NCI-H2107 (cell line): ENCODE results near the gene BMP7.

Experiments used
- DNase-seq: peaks from one replicate; lab custom pipeline; 2025; lab: John Stamatoyannopoulos, UW

The BMP7 gene

DNA sequence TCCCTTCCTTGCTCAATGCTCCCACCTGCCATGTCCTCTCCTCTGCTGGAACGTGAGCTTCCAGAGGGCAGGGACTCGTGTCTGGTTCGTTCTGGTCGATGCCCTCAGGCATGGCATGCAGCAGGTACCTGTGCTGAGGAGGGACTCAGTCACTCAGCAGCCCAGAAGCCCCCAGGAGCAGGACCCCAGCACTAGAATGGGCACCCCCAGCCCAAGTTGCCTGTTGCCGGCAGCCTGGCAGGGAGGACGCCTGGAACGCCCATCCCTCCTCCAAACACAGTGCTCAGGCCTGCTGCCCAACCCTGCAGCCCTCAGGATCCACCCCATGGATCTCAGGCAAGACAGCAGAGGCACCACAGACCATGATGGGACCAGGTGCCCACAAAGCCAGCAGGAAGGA is 40.6 kb downstream of the BMP7 start:
- DNase-seq, result no peak

DNA sequence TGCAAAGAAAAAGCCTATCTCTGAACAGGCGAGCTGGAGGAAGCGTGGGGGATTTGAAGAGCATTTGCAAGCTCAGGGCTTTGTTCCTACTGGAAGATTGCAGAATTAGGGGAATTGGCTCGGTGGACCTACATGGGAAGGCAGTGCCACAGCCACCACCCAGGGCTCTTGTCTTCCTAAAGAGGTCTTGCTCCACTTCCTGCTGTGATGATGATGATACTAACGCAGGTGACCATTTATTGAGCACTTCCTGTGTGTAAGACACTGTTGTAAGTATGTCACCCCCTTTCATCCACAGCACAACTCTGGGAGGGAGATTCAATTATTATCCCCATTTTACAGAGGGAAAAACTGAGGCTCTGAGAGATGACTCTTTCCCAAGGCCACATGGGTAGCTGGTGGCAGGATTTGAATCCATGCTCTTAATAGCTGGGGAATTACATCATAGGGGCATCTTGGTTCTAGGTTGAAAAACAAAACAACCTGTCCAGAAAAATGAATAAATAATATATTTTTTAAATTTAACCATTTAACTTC is 41.2 kb downstream of the BMP7 start:
- DNase-seq, result no peak

- DNase-seq, result no peak
Observed at GRCh38 chr20:57224641-57225138, 41.8 kb downstream of the BMP7 start.

GRCh38 chr20:57223648-57224489 is 42.6 kb downstream of the BMP7 start:
- DNase-seq, result no peak

GRCh38 chr20:57222631-57222950 is 43.9 kb downstream of the BMP7 start:
- DNase-seq, result no peak

- no peak for DNase-seq
Observed at GRCh38 chr20:57221916-57222630, 44.4 kb downstream of the BMP7 start.

GRCh38 chr20:57220337-57221145 is 45.9 kb downstream of the BMP7 start:
- no peak for DNase-seq

DNA sequence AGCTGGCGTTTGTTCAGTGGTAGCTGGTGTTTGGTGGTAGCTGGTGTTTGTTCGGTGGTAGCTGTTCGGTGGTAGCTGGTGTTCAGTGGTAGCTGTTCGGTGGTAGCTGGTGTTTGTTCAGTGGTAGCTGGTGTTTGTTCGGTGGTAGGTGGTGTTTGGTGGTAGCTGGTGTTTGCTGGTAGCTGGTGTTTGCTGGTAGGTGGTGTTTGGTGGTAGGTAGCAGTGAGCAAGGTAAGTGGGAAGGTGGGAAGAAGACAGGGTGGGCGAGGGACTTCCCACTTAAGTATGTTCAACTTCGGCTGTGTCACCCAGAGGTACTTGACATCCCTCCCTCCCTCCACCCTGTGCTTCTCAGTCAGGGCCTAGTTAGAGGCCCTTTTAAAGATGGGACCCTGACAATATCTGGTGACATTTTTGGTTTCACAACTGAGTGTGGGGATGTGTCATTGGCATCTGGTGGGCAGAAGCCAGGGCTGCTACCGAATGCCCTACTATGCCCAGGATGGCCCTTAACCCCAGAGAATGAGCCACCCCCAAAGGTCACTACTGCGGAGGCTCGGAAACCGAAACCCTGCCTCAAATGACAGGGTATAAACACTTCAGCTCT is 47.3 kb downstream of the BMP7 start:
- no peak for DNase-seq

DNA sequence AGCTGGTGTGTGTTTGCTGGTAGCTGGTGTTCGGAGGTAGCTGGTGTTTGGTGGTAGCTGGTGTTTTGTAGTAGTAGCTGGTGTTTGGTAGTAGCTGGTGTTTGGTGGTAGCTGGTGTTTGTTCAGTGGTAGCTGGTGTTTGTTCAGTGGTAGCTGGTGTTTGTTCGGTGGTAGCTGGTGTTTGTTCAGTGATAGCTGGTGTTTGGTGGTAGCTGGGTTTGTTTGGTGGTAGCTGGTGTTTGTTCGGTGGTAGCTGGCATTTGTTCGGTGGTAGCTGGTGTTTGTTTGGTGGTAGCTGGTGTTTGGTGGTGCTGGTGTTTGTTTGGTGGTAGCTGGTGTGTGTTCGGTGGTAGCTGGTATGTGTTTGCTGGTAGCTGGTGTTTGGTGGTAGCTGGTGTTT is 48.0 kb downstream of the BMP7 start:
- no peak for DNase-seq

DNA sequence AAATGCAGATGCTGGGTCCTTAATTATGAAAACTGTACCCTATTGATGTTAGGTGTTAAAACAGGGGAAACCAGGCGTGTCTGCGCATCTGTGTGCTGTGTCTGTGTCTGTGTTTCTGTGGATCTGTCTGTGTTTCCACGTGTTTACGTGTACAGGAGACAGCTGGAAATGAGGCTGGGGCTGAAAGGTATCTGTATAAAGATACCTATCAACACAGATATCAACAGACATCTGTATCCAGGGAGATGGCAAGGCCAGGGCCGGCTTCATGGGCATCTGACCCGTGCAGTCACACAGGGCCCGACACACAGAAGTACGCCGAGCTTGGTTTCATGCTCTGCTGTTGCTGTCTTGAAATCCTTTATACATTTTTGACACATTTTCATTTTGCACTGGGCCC is 48.6 kb downstream of the BMP7 start:
- no peak for DNase-seq

GRCh38 chr20:57216669-57217068 is 49.8 kb downstream of the BMP7 start:
- DNase-seq, result no peak

DNA sequence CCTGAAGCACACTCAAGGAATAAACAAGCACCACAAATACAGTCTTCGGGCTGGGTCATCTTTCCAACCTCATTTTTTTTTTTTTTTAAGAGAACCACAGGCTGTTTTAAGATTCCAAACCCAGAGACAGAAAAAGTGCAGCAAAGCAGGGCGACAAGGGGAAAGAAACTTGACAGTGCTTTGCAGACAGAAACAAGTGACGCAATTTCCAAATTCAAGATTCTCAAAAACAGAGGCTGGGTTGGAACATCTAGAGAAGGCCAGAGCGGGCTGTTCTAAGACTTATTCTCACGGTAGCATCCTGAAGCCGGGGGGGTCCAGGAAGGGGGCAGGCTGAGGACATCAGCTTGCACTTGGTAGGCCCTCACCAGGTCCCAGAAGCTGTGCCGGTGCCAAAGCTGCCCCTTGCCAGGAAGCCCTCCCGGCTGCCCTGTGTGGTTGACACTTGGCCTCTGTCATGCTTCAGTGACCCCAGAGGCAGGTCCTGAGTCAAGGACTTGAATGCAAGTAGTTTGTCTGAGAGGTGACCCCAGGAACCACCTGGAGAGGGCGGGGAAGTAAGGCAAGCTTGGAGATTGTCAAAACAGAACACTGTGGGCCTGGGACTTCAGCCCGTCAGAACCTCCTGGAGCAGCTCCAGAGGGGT is 50.5 kb downstream of the BMP7 start:
- DNase-seq, result no peak

GRCh38 chr20:57215426-57215825 is 51.0 kb downstream of the BMP7 start:
- no peak for DNase-seq

DNA sequence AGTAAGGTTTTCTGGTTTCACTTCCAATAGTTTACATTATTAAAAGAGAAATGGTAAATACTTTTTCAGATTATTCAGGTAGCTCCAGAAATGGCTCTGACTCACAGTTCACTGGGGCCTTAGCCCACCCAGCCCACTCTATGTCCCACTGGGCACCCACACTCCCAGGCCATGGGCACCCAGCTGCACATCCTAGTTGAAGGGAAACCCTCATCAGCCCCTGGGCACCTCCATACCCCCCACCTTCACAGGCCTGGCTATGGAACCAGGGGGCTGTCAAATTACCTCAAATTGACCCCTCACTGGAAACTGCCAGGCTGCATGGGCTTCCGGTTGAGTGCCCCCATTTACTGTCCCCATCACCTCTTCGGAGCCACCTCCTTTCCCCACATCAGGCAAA is 51.5 kb downstream of the BMP7 start:
- no peak for DNase-seq

- no peak for DNase-seq
Observed at GRCh38 chr20:57214427-57214826, 52.0 kb downstream of the BMP7 start.

- DNase-seq, result no peak
Observed at GRCh38 chr20:57213924-57214323, 52.5 kb downstream of the BMP7 start.

DNA sequence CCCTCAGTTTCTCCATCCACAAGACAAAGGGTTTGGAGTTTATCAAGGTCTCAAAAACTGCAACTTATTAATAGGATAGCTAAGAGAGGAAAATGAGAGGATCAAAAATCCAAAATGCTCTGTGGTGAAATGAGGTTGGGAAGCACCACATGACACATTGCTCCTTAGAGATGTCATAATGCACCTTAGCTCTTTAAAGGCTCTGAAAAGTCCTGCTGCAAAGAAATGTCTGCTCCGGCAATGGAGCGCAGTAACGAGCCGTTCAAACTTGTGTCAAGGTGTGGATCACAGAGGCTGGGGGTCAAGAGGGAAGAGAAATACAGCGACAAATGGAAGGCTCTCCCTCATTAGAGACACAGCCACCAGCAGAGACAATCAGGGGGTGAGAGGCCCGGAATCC is 53.1 kb downstream of the BMP7 start:
- DNase-seq, result no peak

GRCh38 chr20:57212534-57213276 is 53.7 kb downstream of the BMP7 start:
- no peak for DNase-seq

DNA sequence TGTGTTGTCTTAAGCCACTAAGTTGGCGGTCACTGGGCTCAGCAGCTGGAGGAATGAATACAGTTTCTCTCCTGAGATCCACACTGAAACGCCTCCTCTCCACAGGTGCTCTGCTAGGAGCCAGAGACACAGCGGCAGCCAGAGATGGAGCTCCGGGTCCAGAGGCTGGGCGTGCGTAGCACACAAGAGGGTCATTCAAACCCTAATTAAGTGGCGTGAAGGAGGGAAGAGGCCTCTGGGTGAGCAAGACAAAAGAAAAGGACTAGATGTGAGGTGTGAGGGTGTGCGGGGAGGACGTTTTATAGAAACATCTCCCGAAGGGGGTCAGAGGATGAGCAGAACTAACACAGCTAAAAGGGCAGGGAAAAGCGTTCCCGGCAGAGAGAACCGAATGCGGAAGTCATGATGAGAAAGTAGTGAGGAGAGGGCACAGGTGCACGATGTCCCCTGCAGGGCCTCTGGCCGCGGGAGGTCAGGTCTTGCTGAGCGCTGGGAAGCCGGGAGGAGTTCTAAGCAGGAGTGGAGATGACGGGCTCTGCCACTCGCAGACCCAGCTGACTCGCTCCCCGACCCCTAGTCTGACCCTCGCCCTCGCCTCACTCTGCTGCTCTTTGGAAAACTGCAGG is 54.4 kb downstream of the BMP7 start:
- no peak for DNase-seq

GRCh38 chr20:57211406-57211805 is 55.0 kb downstream of the BMP7 start:
- no peak for DNase-seq
